ENCODE data around the gene WNK2. TPM values are rescaled to one million over a fixed set of nuclear protein-coding genes. Genes with fewer than 3 reads are reported as not detected.

Gene WNK2
- 100 to 1,000 TPM; 155 to 577 (median 259) TPM for total RNA-seq

GRCh38 chr9:93183663-93184431, at the start of gene WNK2:
Gene WNK2 (plus strand): TSS chr9:93184139. CDS start chr9:93184930, 791 bp downstream.
- Histone ChIP-seq H3K4me3 (peak within 1 kb of the TSS; percentile 43 to 91 (median 68)), H3K36me3 (no peaks in the 10 kb centered on the region), H3K9me3 (no peaks in the 10 kb centered on the region), H3K27me3 (no peaks in the 10 kb centered on the region), H3K27ac (peak within 1 kb of the TSS in 3 of 4 donors; percentile 73 to 75 (median 73)), H3K4me1 (peaks cover 4 to 21% (median 9%) of the 10 kb centered on the region in 4 donors)
- DNase-seq, result peak in 2 of 3 donors; percentile 56 to 82
- TF ChIP-seq POLR2A (IDR thresholded peaks at IDR 0.05) (peak; percentile 24 to 53), CTCF (IDR thresholded peaks at IDR 0.05) (no peak)

- Histone ChIP-seq H3K9me3 (no peaks in the 10 kb centered on the region), H3K4me3 (peak overlapping the region; percentile 72 to 88 (median 82)), H3K4me1 (peaks cover 0 to 55% (median 20%) of the 10 kb centered on the region in 4 donors), H3K27me3 (no peaks in the 10 kb centered on the region), H3K36me3 (no peaks in the 10 kb centered on the region), H3K27ac (peak overlapping the region; percentile 80 to 98 (median 95))
- no peak for DNase-seq
- TF ChIP-seq POLR2A (IDR thresholded peaks at IDR 0.05), result no peak
- no peak for TF ChIP-seq CTCF (IDR thresholded peaks at IDR 0.05)
Measured at GRCh38 chr9:93134740-93135444, 49.0 kb upstream of the WNK2 start.

- no peak for DNase-seq
- no peak for TF ChIP-seq CTCF (IDR thresholded peaks at IDR 0.05)
- TF ChIP-seq POLR2A (IDR thresholded peaks at IDR 0.05), result no peak
- Histone ChIP-seq H3K36me3 (no peaks in the 10 kb centered on the region), H3K27me3 (no peaks in the 10 kb centered on the region), H3K27ac (no peak overlapping the region), H3K9me3 (no peaks in the 10 kb centered on the region), H3K4me3 (no peak overlapping the region), H3K4me1 (peaks cover 0 to 44% (median 18%) of the 10 kb centered on the region in 4 donors)
Measured at GRCh38 chr9:93136011-93136440, 47.9 kb upstream of the WNK2 start.

GRCh38 chr9:93137362-93137761, 46.6 kb upstream of the WNK2 start:
- no peaks in the 10 kb centered on the region for H3K36me3 ChIP-seq
- peaks cover 0 to 30% (median 15%) of the 10 kb centered on the region in 4 donors for H3K4me1 ChIP-seq
- TF ChIP-seq POLR2A (IDR thresholded peaks at IDR 0.05) (no peak), CTCF (IDR thresholded peaks at IDR 0.05) (no peak)
- H3K9me3 ChIP-seq, result no peaks in the 10 kb centered on the region
- no peak overlapping the region for H3K27ac ChIP-seq
- no peak overlapping the region for H3K4me3 ChIP-seq
- no peak for DNase-seq
- no peaks in the 10 kb centered on the region for H3K27me3 ChIP-seq

- DNase-seq, result peak in 1 of 3 donors; percentile 56
- Histone ChIP-seq H3K4me1 (peaks cover 0 to 21% (median 8%) of the 10 kb centered on the region in 4 donors), H3K36me3 (no peaks in the 10 kb centered on the region), H3K9me3 (no peaks in the 10 kb centered on the region), H3K4me3 (no peak overlapping the region), H3K27me3 (no peaks in the 10 kb centered on the region), H3K27ac (no peak overlapping the region)
- TF ChIP-seq CTCF (IDR thresholded peaks at IDR 0.05) (no peak), POLR2A (IDR thresholded peaks at IDR 0.05) (no peak)
Measured at GRCh38 chr9:93138171-93138764, 45.7 kb upstream of the WNK2 start.
